IMR-90 (cell line): Measurements from ENCODE around the gene RPH3AL. TPM values are rescaled to one million over a fixed set of nuclear protein-coding genes. Genes with fewer than 3 reads are reported as not detected.

ENCODE experiments used
- ATAC-seq: fragments of 200-7000 bp; cut with Tn5 transposase; 2 replicates; pipeline ENCODE4 v1.9.1; 2020; ENCODE audit warnings: low read depth, mild to moderate bottlenecking, moderate library complexity
- BruUV-seq: library from RNA; stranded (reverse); fragments of 400-500 nt; replicated peaks from 2 replicates; lab custom pipeline; 2021; lab: Mats Ljungman, UMichigan
- CTCF ChIA-PET: fragments of 300-600 bp; formaldehyde crosslinking; extraction: SDS; loops from one replicate; lab custom pipeline; 2021; ENCODE audit warnings: antibody characterized with exemption; lab: Yijun Ruan, JAX
- POLR2A ChIA-PET: fragments of 300-600 bp; sonication (Branson Sonifier 250); formaldehyde crosslinking; loops from one replicate; lab custom pipeline; 2022; ENCODE audit warnings: antibody characterized with exemption; ENCODE audit not compliant: unreplicated experiment; lab: Charles Lee
- DNase-seq: peaks from one replicate; pipeline ENCODE4 v3.0.0; 2013
- H2AFZ ChIP-seq: replicated peaks from 2 replicates; pipeline ENCODE3; 2013; ENCODE audit warnings: low read length, mild to moderate bottlenecking; ENCODE audit not compliant: poor library complexity
- H2AK5ac ChIP-seq: 2 replicates; pipeline ENCODE4 v1.6.1; 2013; ENCODE audit warnings: low read depth, low read length, inconsistent platforms
- H2AK9ac ChIP-seq: replicated peaks from 2 replicates; pipeline ENCODE3; 2013; ENCODE audit warnings: mild to moderate bottlenecking, low read depth, low read length, moderate library complexity; ENCODE audit not compliant: poor library complexity
- H2BK120ac ChIP-seq: 2 replicates; pipeline ENCODE4 v1.6.1; 2013; ENCODE audit warnings: low read depth, low read length, inconsistent platforms
- H2BK15ac ChIP-seq: 3 replicates; pipeline ENCODE4 v1.6.1; 2013; ENCODE audit warnings: low read depth, low read length, inconsistent platforms
- H2BK20ac ChIP-seq: 2 replicates; pipeline ENCODE4 v1.6.1; 2013; ENCODE audit warnings: low read depth, mild to moderate bottlenecking, inconsistent platforms, low read length, moderate library complexity
- H2BK5ac ChIP-seq: 2 replicates; pipeline ENCODE4 v1.6.1; 2013; ENCODE audit warnings: mild to moderate bottlenecking, low read depth, low read length, inconsistent platforms; ENCODE audit not compliant: poor library complexity, severe bottlenecking
- H3K14ac ChIP-seq: replicated peaks from 2 replicates; pipeline ENCODE4 v1.6.1; 2013; ENCODE audit warnings: low read depth, low read length, inconsistent platforms
- H3K18ac ChIP-seq: 2 replicates; pipeline ENCODE4 v1.6.1; 2013; ENCODE audit warnings: low read depth, low read length, control low read depth
- H3K23ac ChIP-seq: 2 replicates; pipeline ENCODE4 v1.6.1; 2013; ENCODE audit warnings: low read depth, low read length, inconsistent platforms
- H3K27ac ChIP-seq: 2 replicates; pipeline ENCODE4 v1.5.1; 2013; ENCODE audit warnings: mild to moderate bottlenecking, control low read depth, low read length; ENCODE audit not compliant: insufficient read depth
- H3K27me3 ChIP-seq: 2 replicates; pipeline ENCODE4 v1.6.1; 2013; ENCODE audit warnings: low read length; ENCODE audit not compliant: control insufficient read depth, insufficient read depth
- H3K36me3 ChIP-seq: 2 replicates; pipeline ENCODE4 v1.6.1; 2013; ENCODE audit warnings: low read length, mixed read lengths; ENCODE audit not compliant: control insufficient read depth, insufficient read depth
- H3K4ac ChIP-seq: 2 replicates; pipeline ENCODE4 v1.6.1; 2013; ENCODE audit warnings: low read depth, low read length, inconsistent platforms
- H3K4me1 ChIP-seq: 2 replicates; pipeline ENCODE4 v1.6.1; 2013; ENCODE audit warnings: low read length, mixed read lengths; ENCODE audit not compliant: control insufficient read depth, insufficient read depth
- H3K4me2 ChIP-seq: 2 replicates; pipeline ENCODE4 v1.6.1; 2013; ENCODE audit warnings: low read depth, mild to moderate bottlenecking, control low read depth, low read length, moderate library complexity
- H3K4me3 ChIP-seq: 2 replicates; pipeline ENCODE4 v1.5.1; 2013; ENCODE audit warnings: low read depth, mild to moderate bottlenecking, control low read depth, low read length, moderate library complexity; ENCODE audit not compliant: insufficient read depth
- H3K56ac ChIP-seq: 2 replicates; pipeline ENCODE4 v1.6.1; 2013; ENCODE audit warnings: low read length, inconsistent platforms; ENCODE audit not compliant: insufficient read depth; ENCODE audit errors: extremely low read depth
- H3K79me1 ChIP-seq, 2 experiments: 2 replicates each; pipeline ENCODE4 v1.6.1; 2013; ENCODE audit warnings: low read length in 2 of 2, inconsistent platforms in 1 of 2, low read depth in 1 of 2
- H3K9ac ChIP-seq: 2 replicates; pipeline ENCODE4 v1.6.1; 2013; ENCODE audit warnings: low read depth, low read length, control low read depth
- H3K9me1 ChIP-seq: 2 replicates; pipeline ENCODE4 v1.6.1; 2013; ENCODE audit warnings: low read length, inconsistent platforms; ENCODE audit not compliant: insufficient read depth
- H3K9me3 ChIP-seq: 2 replicates; pipeline ENCODE4 v1.6.1; 2013; ENCODE audit warnings: low read length; ENCODE audit not compliant: control insufficient read depth, insufficient read depth
- H4K20me1 ChIP-seq: 2 replicates; pipeline ENCODE4 v1.6.1; 2013; ENCODE audit warnings: low read length, inconsistent platforms; ENCODE audit not compliant: insufficient read depth
- H4K5ac ChIP-seq: 2 replicates; pipeline ENCODE4 v1.6.1; 2013; ENCODE audit warnings: mild to moderate bottlenecking, low read depth, low read length, control low read depth
- H4K8ac ChIP-seq, 2 experiments: 2 replicates each; pipeline ENCODE4 v1.6.1; 2013; ENCODE audit warnings: low read depth in 2 of 2, low read length in 2 of 2, control low read depth in 1 of 2, inconsistent platforms in 1 of 2
- H4K91ac ChIP-seq: 2 replicates; pipeline ENCODE4 v1.6.1; 2013; ENCODE audit warnings: low read depth, low read length, inconsistent platforms; ENCODE audit not compliant: insufficient read depth
- BHLHE40 ChIP-seq: fragments of 150-350 bp; IDR thresholded peaks from 2 replicates; pipeline ENCODE4 v1.6.1; 2016; ENCODE audit warnings: mild to moderate bottlenecking, low read depth, low read length
- RCOR1 ChIP-seq: IDR thresholded peaks from 2 replicates; pipeline ENCODE4 v1.6.1; 2012; ENCODE audit warnings: mild to moderate bottlenecking, low read length, improper control_type of control experiment; ENCODE audit not compliant: insufficient replicate concordance
- RFX5 ChIP-seq: IDR thresholded peaks from 2 replicates; pipeline ENCODE4 v1.8.0; 2012; ENCODE audit warnings: low read depth, mild to moderate bottlenecking, low read length, moderate library complexity
- WGBS, 2 experiments: methylation state at CpG; one replicate each; pipeline versions ENCODE4 v1.1.5 to v1.1.7; 2013; ENCODE audit warnings: missing lambda C conversion rate in 2 of 2; ENCODE audit not compliant: insufficient read length in 1 of 2; ENCODE audit errors: extremely low coverage in 2 of 2; 5-methylcytosine and 5-hydroxymethylcytosine counted together
- dilution Hi-C: fragments of 300-500 bp; cut with HindIII; formaldehyde crosslinking; loops from one replicate; pipeline ENCODE4 v1.14.3; 2018; ENCODE audit warnings: low sequenced_read_pairs; ENCODE audit not compliant: unreplicated experiment
- in situ Hi-C: fragments of 300-500 bp; cut with MboI; formaldehyde crosslinking; loops from 3 replicates; pipeline ENCODE4 v1.14.3; 2019; ENCODE audit warnings: low sequenced_read_pairs, inconsistent platforms, mixed read lengths
- intact Hi-C: fragments of 100-400 bp; cut with micrococcal nuclease; formaldehyde crosslinking; loops from 2 replicates; pipeline ENCODE4 v1.10.0; 2022
- polyA plus RNA-seq, 3 experiments: library from polyadenylated mRNA; depleted of rRNA; stranded (reverse); fragments of >200 nt; gene quantifications; 2 replicates each; pipeline ENCODE4 v1.2.3, GENCODE V29; 2012; ENCODE audit warnings: low replicate concordance in 1 of 3
- total RNA-seq: library from RNA; depleted of rRNA; stranded (reverse); fragments of >200 nt; gene quantifications from 2 replicates; pipeline ENCODE4 v1.2.3, GENCODE V29; 2012
- TF ChIP-seq, protein P1 (sequence below): fragments of 150-350 bp; IDR thresholded peaks from 2 replicates; pipeline ENCODE4 v1.6.1; 2017; ENCODE audit warnings: mild to moderate bottlenecking, antibody characterized with exemption, low read length, low read depth
- TF ChIP-seq, protein P2 (sequence below): conservative IDR thresholded peaks from 2 replicates; pipeline ENCODE4 v1.5.1; 2012; ENCODE audit warnings: mild to moderate bottlenecking, low read depth, low read length, improper control_type of control experiment

The RPH3AL gene
- total and polyA plus RNA-seq, 2 of the 4 experiments (the other 2 are of a cell fraction): 1.8 to 2.5 TPM

DNA sequence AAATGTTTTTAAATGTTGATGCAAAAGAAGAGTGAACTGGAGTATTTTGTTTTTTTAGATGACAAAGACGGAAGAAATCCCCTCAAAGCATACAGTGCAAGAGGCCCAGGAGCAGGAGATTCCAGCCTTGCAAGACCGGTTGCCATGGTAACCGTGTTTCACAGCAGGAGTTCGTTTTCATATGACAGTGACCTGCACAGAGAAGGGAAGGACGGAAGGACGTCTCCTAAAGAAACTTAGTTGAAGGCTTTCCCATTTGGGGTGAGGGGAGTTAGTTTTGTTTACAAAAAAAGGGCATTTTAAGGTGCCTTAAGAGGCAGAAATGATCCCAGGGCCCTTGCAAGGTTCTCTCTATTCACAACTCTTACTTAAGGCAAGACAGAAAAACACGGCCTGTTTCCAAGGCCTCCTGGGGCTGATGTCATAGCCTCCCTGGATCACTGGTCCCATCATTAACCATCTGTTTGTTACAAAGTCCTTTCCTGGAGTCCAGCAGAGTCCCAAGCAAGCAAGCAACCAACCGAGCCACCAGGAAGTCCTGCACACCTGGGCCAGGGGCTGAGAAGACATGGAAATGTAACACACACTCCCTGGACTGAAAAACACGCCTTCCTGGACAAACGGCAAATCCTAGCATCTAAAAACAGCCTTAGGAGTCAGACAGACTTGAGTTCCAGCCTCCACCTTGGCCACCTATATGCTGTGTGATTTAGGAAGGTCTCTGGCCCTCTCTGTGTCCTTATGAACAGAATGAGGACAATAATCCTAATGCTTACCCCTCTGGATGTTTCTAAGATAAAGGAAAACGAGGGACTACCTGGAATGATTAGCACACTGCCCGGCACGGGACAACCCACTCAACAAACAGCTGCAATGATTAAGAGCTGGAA, 30.3 kb upstream of the RPH3AL start:
- no peaks in the 10 kb centered on the region for H3K79me1 ChIP-seq
- H2AFZ ChIP-seq: no peak overlapping the region
- H3K27me3 ChIP-seq: peaks cover 17% of the 10 kb centered on the region
- H2BK20ac ChIP-seq: no peak overlapping the region
- H4K91ac ChIP-seq: no peak overlapping the region
- no peak overlapping the region for H2AK5ac ChIP-seq
- intact Hi-C loops: no loop called here
- ATAC-seq (peak; percentile 42), DNase-seq (peak; percentile 87)
- H3K9me3 ChIP-seq: no peaks in the 10 kb centered on the region
- H3K9ac ChIP-seq: no peak overlapping the region
- no peak overlapping the region for H3K14ac ChIP-seq
- no peak overlapping the region for H3K18ac ChIP-seq
- no peaks in the 10 kb centered on the region for H3K36me3 ChIP-seq
- peak overlapping the region; percentile 38; the same call in 1 of the 2 replicates for H3K4me2 ChIP-seq
- H3K27ac ChIP-seq: no peak overlapping the region
- TF ChIP-seq, protein P1, sequence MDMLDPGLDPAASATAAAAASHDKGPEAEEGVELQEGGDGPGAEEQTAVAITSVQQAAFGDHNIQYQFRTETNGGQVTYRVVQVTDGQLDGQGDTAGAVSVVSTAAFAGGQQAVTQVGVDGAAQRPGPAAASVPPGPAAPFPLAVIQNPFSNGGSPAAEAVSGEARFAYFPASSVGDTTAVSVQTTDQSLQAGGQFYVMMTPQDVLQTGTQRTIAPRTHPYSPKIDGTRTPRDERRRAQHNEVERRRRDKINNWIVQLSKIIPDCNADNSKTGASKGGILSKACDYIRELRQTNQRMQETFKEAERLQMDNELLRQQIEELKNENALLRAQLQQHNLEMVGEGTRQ: no peak
- TF ChIP-seq, protein P2, sequence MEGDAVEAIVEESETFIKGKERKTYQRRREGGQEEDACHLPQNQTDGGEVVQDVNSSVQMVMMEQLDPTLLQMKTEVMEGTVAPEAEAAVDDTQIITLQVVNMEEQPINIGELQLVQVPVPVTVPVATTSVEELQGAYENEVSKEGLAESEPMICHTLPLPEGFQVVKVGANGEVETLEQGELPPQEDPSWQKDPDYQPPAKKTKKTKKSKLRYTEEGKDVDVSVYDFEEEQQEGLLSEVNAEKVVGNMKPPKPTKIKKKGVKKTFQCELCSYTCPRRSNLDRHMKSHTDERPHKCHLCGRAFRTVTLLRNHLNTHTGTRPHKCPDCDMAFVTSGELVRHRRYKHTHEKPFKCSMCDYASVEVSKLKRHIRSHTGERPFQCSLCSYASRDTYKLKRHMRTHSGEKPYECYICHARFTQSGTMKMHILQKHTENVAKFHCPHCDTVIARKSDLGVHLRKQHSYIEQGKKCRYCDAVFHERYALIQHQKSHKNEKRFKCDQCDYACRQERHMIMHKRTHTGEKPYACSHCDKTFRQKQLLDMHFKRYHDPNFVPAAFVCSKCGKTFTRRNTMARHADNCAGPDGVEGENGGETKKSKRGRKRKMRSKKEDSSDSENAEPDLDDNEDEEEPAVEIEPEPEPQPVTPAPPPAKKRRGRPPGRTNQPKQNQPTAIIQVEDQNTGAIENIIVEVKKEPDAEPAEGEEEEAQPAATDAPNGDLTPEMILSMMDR: no peak
- TF ChIP-seq RFX5 (no peak), RCOR1 (no peak), BHLHE40 (no peak)
- H2BK5ac ChIP-seq: no peak overlapping the region
- dilution Hi-C loops: no loop called here
- no peak overlapping the region for H3K4ac ChIP-seq
- WGBS, 2 experiments: 0% methylated on average over 4 of the region's 13 CpGs; no CpG with 5 or more reads in 1 of the 2 experiments
- no peaks in the 10 kb centered on the region; the same call in 1 of the 2 replicates for H3K9me1 ChIP-seq
- ChIA-PET POLR2A (no interaction called here), CTCF (no interaction called here)
- no peaks in the 10 kb centered on the region for H4K20me1 ChIP-seq
- no peak overlapping the region for H3K56ac ChIP-seq
- H3K4me3 ChIP-seq: no peak overlapping the region
- H2BK15ac ChIP-seq: no peak overlapping the region
- no peak overlapping the region for H4K5ac ChIP-seq
- H2BK120ac ChIP-seq: no peak overlapping the region
- BruUV-seq: no TSS peak
- no peak overlapping the region for H4K8ac ChIP-seq
- in situ Hi-C loops: no loop called here
- H3K23ac ChIP-seq: no peak overlapping the region
- no peak overlapping the region for H2AK9ac ChIP-seq
- H3K4me1 ChIP-seq: peaks cover 10% of the 10 kb centered on the region
